ENCODE data around the gene CUX1. TPM values are rescaled to one million over a fixed set of nuclear protein-coding genes. Genes with fewer than 3 reads are reported as not detected.

Gene CUX1
- total RNA-seq, 4 donors from 2014 or later: 52.5 to 93.6 (median 63.7) TPM

GRCh38 chr7:102169651-102170392 lies 352.4 kb downstream of the CUX1 start:
- H3K4me1 ChIP-seq: no peaks in the 10 kb centered on the region
- WGBS: 62% methylated on average over 14 of the region's 14 CpGs
- H3K9me3 ChIP-seq: no peaks in the 10 kb centered on the region
- H3K27ac ChIP-seq: no peak overlapping the region
- no peaks in the 10 kb centered on the region for H3K27me3 ChIP-seq
- TF ChIP-seq, protein P1, sequence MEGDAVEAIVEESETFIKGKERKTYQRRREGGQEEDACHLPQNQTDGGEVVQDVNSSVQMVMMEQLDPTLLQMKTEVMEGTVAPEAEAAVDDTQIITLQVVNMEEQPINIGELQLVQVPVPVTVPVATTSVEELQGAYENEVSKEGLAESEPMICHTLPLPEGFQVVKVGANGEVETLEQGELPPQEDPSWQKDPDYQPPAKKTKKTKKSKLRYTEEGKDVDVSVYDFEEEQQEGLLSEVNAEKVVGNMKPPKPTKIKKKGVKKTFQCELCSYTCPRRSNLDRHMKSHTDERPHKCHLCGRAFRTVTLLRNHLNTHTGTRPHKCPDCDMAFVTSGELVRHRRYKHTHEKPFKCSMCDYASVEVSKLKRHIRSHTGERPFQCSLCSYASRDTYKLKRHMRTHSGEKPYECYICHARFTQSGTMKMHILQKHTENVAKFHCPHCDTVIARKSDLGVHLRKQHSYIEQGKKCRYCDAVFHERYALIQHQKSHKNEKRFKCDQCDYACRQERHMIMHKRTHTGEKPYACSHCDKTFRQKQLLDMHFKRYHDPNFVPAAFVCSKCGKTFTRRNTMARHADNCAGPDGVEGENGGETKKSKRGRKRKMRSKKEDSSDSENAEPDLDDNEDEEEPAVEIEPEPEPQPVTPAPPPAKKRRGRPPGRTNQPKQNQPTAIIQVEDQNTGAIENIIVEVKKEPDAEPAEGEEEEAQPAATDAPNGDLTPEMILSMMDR (IDR thresholded peaks at IDR 0.05): no peak
- TF ChIP-seq EP300 (IDR thresholded peaks at IDR 0.05): no peak
- DNase-seq (ENCODE audit: low spot score in 2 of 2): no peak
- H3K4me3 ChIP-seq: no peak overlapping the region
- H3K36me3 ChIP-seq: peaks cover 29% of the 10 kb centered on the region

GRCh38 chr7:102170393-102170970 lies 353.1 kb downstream of the CUX1 start:
- TF ChIP-seq POLR2AphosphoS5 (IDR thresholded peaks at IDR 0.05) (no peak), POLR2A (IDR thresholded peaks at IDR 0.05) (no peak), EP300 (IDR thresholded peaks at IDR 0.05) (no peak)
- TF ChIP-seq, protein P1 (IDR thresholded peaks at IDR 0.05): no peak
- no peaks in the 10 kb centered on the region for H3K4me1 ChIP-seq
- no peak overlapping the region for H3K4me3 ChIP-seq
- peaks cover 35% of the 10 kb centered on the region for H3K36me3 ChIP-seq
- 88% methylated on average over 20 of the region's 22 CpGs for WGBS
- no peak overlapping the region for H3K27ac ChIP-seq
- no peaks in the 10 kb centered on the region for H3K9me3 ChIP-seq
- no peaks in the 10 kb centered on the region for H3K27me3 ChIP-seq
- DNase-seq (ENCODE audit: low spot score in 2 of 2): no peak

DNA sequence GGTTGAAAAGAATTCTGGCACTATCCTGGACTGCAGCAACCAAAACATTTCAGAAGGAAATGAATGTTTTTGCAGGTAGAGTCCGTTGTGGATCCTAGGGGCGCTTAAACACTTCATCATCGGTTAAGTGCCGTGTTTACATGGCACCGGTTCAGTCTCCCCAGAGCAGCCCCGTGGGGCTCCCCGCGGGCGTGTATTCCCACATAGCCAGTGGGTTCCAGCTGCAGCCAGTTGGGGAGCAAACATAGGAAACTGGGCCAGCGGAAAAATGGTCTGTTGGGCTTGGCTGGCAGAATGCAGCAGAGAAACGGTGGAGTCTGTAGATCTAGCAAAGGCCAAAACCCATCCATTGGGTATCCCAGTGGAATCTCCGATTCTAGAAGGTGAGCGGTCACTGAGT lies 356.2 kb downstream of the CUX1 start:
- Histone ChIP-seq H3K9me3 (no peaks in the 10 kb centered on the region), H3K4me3 (no peak overlapping the region), H3K4me1 (no peaks in the 10 kb centered on the region), H3K36me3 (peaks cover 44% of the 10 kb centered on the region), H3K27ac (no peak overlapping the region), H3K27me3 (no peaks in the 10 kb centered on the region)
- DNase-seq (ENCODE audit: low spot score in 2 of 2): no peak
- TF ChIP-seq EP300 (IDR thresholded peaks at IDR 0.05): no peak
- no peak for TF ChIP-seq POLR2A (IDR thresholded peaks at IDR 0.05)
- TF ChIP-seq, protein P1 (IDR thresholded peaks at IDR 0.05): no peak
- no peak for TF ChIP-seq POLR2AphosphoS5 (IDR thresholded peaks at IDR 0.05)
- WGBS: 89% methylated on average over 13 of the region's 13 CpGs

GRCh38 chr7:102175423-102176170 lies 358.2 kb downstream of the CUX1 start:
- H3K4me3 ChIP-seq: no peak overlapping the region
- H3K27me3 ChIP-seq: no peaks in the 10 kb centered on the region
- peaks cover 56% of the 10 kb centered on the region for H3K36me3 ChIP-seq
- TF ChIP-seq POLR2AphosphoS5 (IDR thresholded peaks at IDR 0.05): no peak
- TF ChIP-seq, protein P1 (IDR thresholded peaks at IDR 0.05): no peak
- WGBS: 83% methylated on average over 24 of the region's 24 CpGs
- H3K9me3 ChIP-seq: no peaks in the 10 kb centered on the region
- no peak for DNase-seq (ENCODE audit: low spot score in 2 of 2)
- no peak overlapping the region for H3K27ac ChIP-seq
- H3K4me1 ChIP-seq: no peaks in the 10 kb centered on the region

DNA sequence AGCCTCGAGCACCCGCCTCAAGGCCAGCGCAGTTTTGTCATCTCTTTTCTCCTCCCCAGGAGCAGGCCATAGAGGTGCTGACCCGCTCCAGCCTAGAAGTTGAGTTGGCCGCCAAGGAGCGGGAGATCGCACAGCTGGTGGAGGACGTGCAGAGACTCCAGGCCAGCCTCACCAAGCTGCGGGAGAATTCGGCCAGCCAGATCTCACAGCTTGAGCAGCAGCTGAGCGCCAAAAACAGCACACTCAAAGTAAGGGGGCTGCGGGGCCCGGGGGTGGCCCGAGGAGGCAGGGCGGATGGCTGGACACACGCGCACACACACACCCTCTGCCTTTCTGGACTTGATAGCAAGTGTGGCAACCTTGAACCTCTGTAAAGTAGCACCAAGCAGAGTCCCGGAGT lies 361.0 kb downstream of the CUX1 start:
- H3K36me3 ChIP-seq: peaks cover 40% of the 10 kb centered on the region
- 91% methylated on average over 12 of the region's 18 CpGs for WGBS
- H3K4me1 ChIP-seq: no peaks in the 10 kb centered on the region

More for the DNA sequence above, 361.0 kb downstream of the CUX1 start:
- TF ChIP-seq, protein P1 (IDR thresholded peaks at IDR 0.05): no peak
- TF ChIP-seq EP300 (IDR thresholded peaks at IDR 0.05) (no peak), POLR2A (IDR thresholded peaks at IDR 0.05) (no peak), POLR2AphosphoS5 (IDR thresholded peaks at IDR 0.05) (no peak)
- Histone ChIP-seq H3K9me3 (no peaks in the 10 kb centered on the region), H3K27ac (no peak overlapping the region), H3K4me3 (no peak overlapping the region), H3K27me3 (no peaks in the 10 kb centered on the region)
- DNase-seq (ENCODE audit: low spot score in 2 of 2): no peak

Data from suprapubic skin (tissue), 4 donors.